GM12872 (cell line): ENCODE results near the gene DCAF8L2.

ENCODE experiments used
- TF ChIP-seq, protein P1 (sequence below): IDR thresholded peaks from 3 replicates; pipeline ENCODE4 v1.5.1; 2011; ENCODE audit warnings: low read depth, mild to moderate bottlenecking, low read length, moderate library complexity; ENCODE audit not compliant: insufficient read depth

Gene DCAF8L2

DNA sequence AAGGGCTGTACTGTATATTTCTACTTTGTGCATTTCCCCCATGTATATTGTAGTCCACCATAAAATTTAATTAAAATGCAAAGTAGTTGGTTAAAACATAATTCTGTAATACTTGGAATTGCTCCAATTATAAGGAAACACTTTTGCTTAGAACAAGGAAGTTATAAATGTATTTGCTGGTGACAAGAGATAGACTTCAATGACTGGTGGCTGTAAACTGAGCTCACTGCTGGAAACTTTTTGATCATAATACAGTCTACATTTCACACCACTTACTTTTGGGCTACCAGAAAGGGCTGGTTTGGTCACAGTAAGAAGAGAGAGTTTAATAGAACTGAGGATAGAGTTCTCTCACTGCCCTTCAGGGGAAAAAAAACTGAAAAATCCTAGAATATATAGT, 32.7 kb downstream of the DCAF8L2 start:
- TF ChIP-seq, protein P1, sequence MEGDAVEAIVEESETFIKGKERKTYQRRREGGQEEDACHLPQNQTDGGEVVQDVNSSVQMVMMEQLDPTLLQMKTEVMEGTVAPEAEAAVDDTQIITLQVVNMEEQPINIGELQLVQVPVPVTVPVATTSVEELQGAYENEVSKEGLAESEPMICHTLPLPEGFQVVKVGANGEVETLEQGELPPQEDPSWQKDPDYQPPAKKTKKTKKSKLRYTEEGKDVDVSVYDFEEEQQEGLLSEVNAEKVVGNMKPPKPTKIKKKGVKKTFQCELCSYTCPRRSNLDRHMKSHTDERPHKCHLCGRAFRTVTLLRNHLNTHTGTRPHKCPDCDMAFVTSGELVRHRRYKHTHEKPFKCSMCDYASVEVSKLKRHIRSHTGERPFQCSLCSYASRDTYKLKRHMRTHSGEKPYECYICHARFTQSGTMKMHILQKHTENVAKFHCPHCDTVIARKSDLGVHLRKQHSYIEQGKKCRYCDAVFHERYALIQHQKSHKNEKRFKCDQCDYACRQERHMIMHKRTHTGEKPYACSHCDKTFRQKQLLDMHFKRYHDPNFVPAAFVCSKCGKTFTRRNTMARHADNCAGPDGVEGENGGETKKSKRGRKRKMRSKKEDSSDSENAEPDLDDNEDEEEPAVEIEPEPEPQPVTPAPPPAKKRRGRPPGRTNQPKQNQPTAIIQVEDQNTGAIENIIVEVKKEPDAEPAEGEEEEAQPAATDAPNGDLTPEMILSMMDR: no peak

DNA sequence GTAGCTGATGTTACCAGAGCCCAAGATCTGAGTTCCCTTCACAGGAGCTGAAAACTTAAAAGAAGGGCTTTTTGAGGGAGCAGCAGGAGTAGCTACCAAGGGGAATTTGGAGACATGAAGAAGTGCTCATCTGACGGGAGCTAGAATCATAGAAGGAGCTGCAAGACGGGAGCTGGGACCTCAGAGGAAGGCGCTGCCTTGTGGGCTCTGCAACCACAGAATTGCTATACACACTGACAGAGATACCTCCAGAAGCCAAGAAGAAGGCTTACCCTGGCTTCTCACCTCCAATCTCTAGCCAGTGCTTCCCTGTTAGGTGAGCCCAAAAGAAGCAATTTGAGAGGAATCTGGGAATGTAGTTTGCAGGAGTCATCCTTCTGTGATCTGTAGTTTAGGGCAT, 35.9 kb downstream of the DCAF8L2 start:
- TF ChIP-seq, protein P1: no peak

DNA sequence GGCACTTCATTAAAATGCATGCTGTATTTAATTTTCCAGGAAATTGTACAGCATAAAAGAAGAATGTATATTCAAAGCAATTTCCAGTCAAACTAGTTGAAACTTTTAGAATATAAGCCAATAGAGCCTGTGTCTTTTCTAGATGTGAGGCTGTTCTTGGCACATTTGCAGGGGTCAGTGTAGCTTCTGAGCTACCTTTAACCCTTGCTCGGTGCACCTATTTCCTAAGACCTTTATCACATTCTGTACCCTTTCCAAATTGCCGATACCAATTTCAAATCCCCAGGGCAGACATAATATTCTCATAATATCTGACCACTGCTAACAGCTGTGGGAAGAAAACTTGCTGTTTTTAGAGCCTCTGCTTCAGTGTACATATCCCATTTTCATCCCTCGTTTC, 43.2 kb downstream of the DCAF8L2 start:
- TF ChIP-seq, protein P1: no peak

DNA sequence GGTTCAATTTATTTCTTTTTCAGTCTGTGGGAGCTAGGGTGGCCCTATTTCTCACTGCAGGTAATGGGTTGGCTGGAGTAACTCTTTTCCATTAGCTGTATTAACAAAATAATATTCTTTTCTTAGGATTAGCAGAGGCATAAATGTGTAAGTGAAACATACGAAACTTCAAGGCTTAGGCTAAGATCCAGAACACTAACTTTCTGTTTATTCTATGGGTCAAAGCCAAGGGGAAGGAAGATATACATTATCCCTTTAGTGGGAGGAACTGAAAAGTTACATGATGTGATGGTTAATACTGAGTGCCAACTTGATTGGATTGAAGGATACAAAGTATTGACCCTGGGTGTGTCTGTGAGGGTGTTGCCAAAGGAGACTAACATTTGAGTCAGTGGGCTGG, 66.4 kb downstream of the DCAF8L2 start:
- TF ChIP-seq, protein P1: no peak

DNA sequence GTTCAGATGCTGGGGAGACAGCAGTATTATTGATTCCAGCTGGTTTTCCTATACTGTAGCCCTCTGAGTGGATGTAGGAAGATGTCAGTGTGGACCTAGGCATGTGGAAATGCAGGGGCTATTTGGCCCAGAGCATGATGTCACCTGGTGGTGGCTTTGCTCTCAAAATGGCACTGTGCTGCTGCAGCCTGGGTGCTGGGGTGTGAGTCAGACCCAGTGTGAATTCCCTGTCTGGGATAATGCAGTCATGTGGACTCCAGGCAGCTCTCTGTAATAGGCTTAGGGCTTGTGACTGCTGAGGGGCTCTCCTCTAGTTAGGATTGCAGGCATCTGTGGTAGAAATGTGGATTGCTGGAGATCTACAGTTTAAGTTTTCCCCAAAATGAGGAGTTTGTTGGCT, 70.7 kb downstream of the DCAF8L2 start:
- TF ChIP-seq, protein P1: no peak

DNA sequence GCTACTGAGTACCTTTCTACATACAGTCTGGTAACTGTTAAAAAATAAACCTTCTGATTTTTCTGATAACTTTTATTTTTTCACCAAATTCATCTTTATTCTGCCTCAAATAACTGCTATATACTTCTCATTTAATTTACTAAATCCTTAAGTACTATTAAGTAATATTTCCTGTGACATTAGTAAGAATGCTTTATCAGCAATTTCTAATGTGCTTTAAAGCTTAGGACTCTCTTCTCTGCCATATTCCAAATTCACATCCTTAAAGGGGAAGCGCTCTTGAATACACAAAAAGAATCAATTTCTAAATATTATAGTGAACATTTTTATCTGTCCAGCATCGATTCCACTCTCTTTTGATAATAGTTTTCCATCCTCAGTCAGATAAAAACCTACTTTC, 81.1 kb downstream of the DCAF8L2 start:
- TF ChIP-seq, protein P1: no peak

DNA sequence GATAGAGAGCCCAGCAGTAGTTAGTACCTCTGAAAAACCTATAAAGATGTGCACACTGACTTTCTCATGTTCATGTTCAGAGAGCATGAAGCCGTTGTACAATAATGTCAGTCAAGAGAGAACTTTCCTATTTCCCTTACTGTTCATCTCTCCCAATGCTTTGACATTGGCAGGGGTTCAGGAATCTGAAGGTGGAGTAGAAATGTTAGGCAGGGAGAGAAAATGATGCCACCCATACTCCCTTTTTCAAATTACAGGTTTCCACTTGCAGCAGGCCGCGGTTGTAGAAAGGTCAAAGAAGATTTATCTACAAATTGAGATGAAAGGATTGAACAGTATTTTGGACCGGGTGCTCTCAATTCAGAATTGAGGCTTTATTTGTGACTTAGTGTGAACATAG, 84.3 kb downstream of the DCAF8L2 start:
- TF ChIP-seq, protein P1: no peak

DNA sequence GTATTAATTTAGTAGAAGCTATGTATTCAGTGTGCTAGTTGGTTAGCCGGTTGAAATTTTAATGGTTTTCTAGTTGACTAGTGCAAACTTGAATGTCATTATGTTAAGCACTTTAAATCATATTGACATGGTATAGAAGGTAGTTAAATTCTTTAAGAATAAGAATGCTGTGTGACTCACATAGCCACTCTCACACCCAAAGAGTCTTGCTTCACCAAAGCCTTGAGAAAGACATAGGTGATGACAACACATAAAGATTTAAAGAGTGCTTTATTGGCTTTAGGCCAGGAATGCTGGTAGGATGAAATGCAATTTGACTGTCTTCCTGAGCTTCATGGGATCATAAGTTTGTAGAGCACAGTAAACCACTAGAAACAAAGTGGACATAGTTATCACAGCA, 85.3 kb downstream of the DCAF8L2 start:
- TF ChIP-seq, protein P1: no peak
